ENCODE results near the gene DNAJB2. TPM values are rescaled to one million over a fixed set of nuclear protein-coding genes. Genes with fewer than 3 reads are reported as not detected.

DNAJB2 gene
- total RNA-seq, 4 donors from 2014 or later, result 58.6 to 76.5 (median 71.8) TPM

- ATAC-seq, result no peak
- no peaks in the 10 kb centered on the region for H3K9me3 ChIP-seq
- no peak overlapping the region for H3K27ac ChIP-seq
- H3K4me3 ChIP-seq, result no peak overlapping the region
- H3K27me3 ChIP-seq, result peaks cover 0 to 7% (median 2%) of the 10 kb centered on the region in 3 donors
- no peaks in the 10 kb centered on the region for H3K4me1 ChIP-seq
- no peaks in the 10 kb centered on the region for H3K36me3 ChIP-seq
- in situ Hi-C loops (cut with MboI; ENCODE audit: low sequenced_read_pairs in 4 of 4) (loop anchor here in 2 of 4 donors (25.0 kb wide), 2 partner anchors 261 to 311 kb away; partner anchors contain the start of gene IHH (in 1 of the 2)), intact Hi-C loops (cut with DNase I; ENCODE audit: low total_unique reads) (no loop called here)
- no peak for TF ChIP-seq CTCF (IDR thresholded peaks at IDR 0.05 in 4 of 5, conservative IDR thresholded peaks at IDR 0.05 in 1 of 5)
- TF ChIP-seq POLR2A (IDR thresholded peaks at IDR 0.05), result no peak
- no peak for DNase-seq
Observed at GRCh38 chr2:219323434-219323833, 44.3 kb downstream of the DNAJB2 start.

- no peak overlapping the region for H3K4me3 ChIP-seq
- intact Hi-C loops (cut with DNase I; ENCODE audit: low total_unique reads), result no loop called here
- H3K27ac ChIP-seq, result no peak overlapping the region
- ATAC-seq, result no peak
- DNase-seq, result no peak
- no peaks in the 10 kb centered on the region for H3K9me3 ChIP-seq
- in situ Hi-C loops (cut with MboI; ENCODE audit: low sequenced_read_pairs in 4 of 4), result no loop called here
- no peaks in the 10 kb centered on the region for H3K36me3 ChIP-seq
- H3K4me1 ChIP-seq, result no peaks in the 10 kb centered on the region
- peaks cover 0 to 7% (median 2%) of the 10 kb centered on the region in 3 donors for H3K27me3 ChIP-seq
- no peak for TF ChIP-seq CTCF (IDR thresholded peaks at IDR 0.05 in 4 of 5, conservative IDR thresholded peaks at IDR 0.05 in 1 of 5)
- no peak for TF ChIP-seq POLR2A (IDR thresholded peaks at IDR 0.05)
Observed at GRCh38 chr2:219325136-219325535, 46.0 kb downstream of the DNAJB2 start.

- H3K4me3 ChIP-seq, result no peak overlapping the region
- in situ Hi-C loops (cut with MboI; ENCODE audit: low sequenced_read_pairs in 4 of 4), result no loop called here
- ATAC-seq (no peak), DNase-seq (no peak)
- no peaks in the 10 kb centered on the region for H3K4me1 ChIP-seq
- H3K9me3 ChIP-seq, result no peaks in the 10 kb centered on the region
- no peak overlapping the region for H3K27ac ChIP-seq
- TF ChIP-seq CTCF (IDR thresholded peaks at IDR 0.05 in 4 of 5, conservative IDR thresholded peaks at IDR 0.05 in 1 of 5) (no peak), POLR2A (IDR thresholded peaks at IDR 0.05) (no peak)
- H3K36me3 ChIP-seq, result no peaks in the 10 kb centered on the region
- H3K27me3 ChIP-seq, result peaks cover 2 to 10% (median 5%) of the 10 kb centered on the region in 3 donors
- intact Hi-C loops (cut with DNase I; ENCODE audit: low total_unique reads), result no loop called here
Observed at GRCh38 chr2:219325657-219326315, 46.6 kb downstream of the DNAJB2 start.

GRCh38 chr2:219327719-219328118 lies 48.6 kb downstream of the DNAJB2 start:
- no peak for TF ChIP-seq CTCF (IDR thresholded peaks at IDR 0.05 in 4 of 5, conservative IDR thresholded peaks at IDR 0.05 in 1 of 5)
- no peak for TF ChIP-seq POLR2A (IDR thresholded peaks at IDR 0.05)
- Histone ChIP-seq H3K27ac (no peak overlapping the region), H3K4me3 (no peak overlapping the region), H3K36me3 (no peaks in the 10 kb centered on the region), H3K27me3 (peaks cover 20 to 24% (median 21%) of the 10 kb centered on the region in 3 donors), H3K9me3 (no peaks in the 10 kb centered on the region), H3K4me1 (no peaks in the 10 kb centered on the region)
- no peak for DNase-seq
- in situ Hi-C loops (cut with MboI; ENCODE audit: low sequenced_read_pairs in 4 of 4), result no loop called here
- no peak for ATAC-seq
- intact Hi-C loops (cut with DNase I; ENCODE audit: low total_unique reads), result no loop called here
